ENCODE data around the gene DBN1.
A peak's percentile ranks its signal among the peaks of the same experiment; 100 is the strongest.

Gene DBN1

DNA sequence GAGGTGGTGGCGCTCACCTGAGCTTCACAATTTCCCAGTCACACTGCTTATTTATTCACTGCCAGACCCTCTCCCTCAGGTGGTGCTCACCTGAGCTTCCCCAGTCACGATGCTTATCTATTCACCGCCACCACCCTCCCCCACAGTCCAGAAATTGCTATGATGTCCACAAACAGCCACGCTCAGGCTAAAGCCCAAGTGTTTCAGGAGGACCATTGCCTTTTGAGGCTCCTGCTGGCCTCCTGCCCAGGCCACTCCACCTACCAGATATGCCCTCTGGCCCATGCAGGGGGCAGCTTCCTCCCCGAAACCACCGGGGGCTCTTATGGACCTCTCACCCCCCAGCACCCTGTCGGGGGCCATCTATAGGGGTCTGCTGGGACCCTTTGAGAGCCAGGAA lies 19.4 kb upstream of the DBN1 start:
- DNase-seq = no peak
- H3K36me3 ChIP-seq = peaks cover 24% of the 10 kb centered on the region
- H3K27me3 ChIP-seq = no peaks in the 10 kb centered on the region
- peaks cover 29% of the 10 kb centered on the region for H3K4me1 ChIP-seq
- H3K4me3 ChIP-seq (ENCODE audit: low read depth, low read length) = no peak overlapping the region
- H3K9me3 ChIP-seq = no peaks in the 10 kb centered on the region
- TF ChIP-seq, protein P1, sequence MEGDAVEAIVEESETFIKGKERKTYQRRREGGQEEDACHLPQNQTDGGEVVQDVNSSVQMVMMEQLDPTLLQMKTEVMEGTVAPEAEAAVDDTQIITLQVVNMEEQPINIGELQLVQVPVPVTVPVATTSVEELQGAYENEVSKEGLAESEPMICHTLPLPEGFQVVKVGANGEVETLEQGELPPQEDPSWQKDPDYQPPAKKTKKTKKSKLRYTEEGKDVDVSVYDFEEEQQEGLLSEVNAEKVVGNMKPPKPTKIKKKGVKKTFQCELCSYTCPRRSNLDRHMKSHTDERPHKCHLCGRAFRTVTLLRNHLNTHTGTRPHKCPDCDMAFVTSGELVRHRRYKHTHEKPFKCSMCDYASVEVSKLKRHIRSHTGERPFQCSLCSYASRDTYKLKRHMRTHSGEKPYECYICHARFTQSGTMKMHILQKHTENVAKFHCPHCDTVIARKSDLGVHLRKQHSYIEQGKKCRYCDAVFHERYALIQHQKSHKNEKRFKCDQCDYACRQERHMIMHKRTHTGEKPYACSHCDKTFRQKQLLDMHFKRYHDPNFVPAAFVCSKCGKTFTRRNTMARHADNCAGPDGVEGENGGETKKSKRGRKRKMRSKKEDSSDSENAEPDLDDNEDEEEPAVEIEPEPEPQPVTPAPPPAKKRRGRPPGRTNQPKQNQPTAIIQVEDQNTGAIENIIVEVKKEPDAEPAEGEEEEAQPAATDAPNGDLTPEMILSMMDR (IDR thresholded peaks at IDR 0.05; ENCODE audit: low read depth, low read length) = no peak

- Histone ChIP-seq H3K9me3 (no peaks in the 10 kb centered on the region), H3K4me3 (ENCODE audit: low read depth, low read length) (no peak overlapping the region), H3K4me1 (peaks cover 29% of the 10 kb centered on the region), H3K27me3 (no peaks in the 10 kb centered on the region), H3K36me3 (peaks cover 31% of the 10 kb centered on the region)
- TF ChIP-seq, protein P1 (IDR thresholded peaks at IDR 0.05; ENCODE audit: low read depth, low read length) = no peak
- no peak for DNase-seq
These were observed 18.7 kb upstream of the DBN1 start for GRCh38 chr5:177491983-177492746.

GRCh38 chr5:177491429-177491945 lies 18.1 kb upstream of the DBN1 start:
- Histone ChIP-seq H3K4me1 (peaks cover 29% of the 10 kb centered on the region), H3K36me3 (peaks cover 33% of the 10 kb centered on the region)
- peak; percentile 89 for DNase-seq

DNA sequence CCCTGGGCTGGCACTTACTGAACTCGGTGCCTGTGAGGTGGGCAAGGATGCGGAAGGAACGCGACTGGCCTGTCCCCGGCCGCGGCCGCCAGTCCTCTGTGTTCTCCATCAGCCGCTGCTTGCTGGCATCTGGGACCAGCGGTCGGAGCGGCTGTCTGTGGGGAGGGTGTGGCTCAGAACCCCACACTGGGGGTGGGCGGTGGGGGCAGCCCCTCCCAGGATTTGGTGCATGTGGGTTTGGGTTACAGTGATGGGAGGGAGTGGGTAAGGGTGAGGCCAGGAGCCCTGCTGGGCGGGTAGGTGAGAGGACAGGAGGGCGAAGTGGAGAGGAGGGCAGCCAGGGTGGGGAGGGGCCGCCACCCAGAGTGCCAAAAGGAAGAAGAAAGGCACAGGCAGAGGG lies 17.6 kb upstream of the DBN1 start:
- Histone ChIP-seq H3K9me3 (no peaks in the 10 kb centered on the region), H3K36me3 (peaks cover 33% of the 10 kb centered on the region), H3K4me1 (peaks cover 25% of the 10 kb centered on the region), H3K27me3 (no peaks in the 10 kb centered on the region), H3K4me3 (ENCODE audit: low read depth, low read length) (no peak overlapping the region)
- DNase-seq = no peak
- TF ChIP-seq, protein P1 (IDR thresholded peaks at IDR 0.05; ENCODE audit: low read depth, low read length) = no peak

More at GRCh38 chr5:177491429-177491945, 18.1 kb upstream of the DBN1 start:
- H3K27me3 ChIP-seq = no peaks in the 10 kb centered on the region
- no peaks in the 10 kb centered on the region for H3K9me3 ChIP-seq
- TF ChIP-seq, protein P1 (IDR thresholded peaks at IDR 0.05; ENCODE audit: low read depth, low read length) = peak; percentile 68
- no peak overlapping the region for H3K4me3 ChIP-seq (ENCODE audit: low read depth, low read length)

DNA sequence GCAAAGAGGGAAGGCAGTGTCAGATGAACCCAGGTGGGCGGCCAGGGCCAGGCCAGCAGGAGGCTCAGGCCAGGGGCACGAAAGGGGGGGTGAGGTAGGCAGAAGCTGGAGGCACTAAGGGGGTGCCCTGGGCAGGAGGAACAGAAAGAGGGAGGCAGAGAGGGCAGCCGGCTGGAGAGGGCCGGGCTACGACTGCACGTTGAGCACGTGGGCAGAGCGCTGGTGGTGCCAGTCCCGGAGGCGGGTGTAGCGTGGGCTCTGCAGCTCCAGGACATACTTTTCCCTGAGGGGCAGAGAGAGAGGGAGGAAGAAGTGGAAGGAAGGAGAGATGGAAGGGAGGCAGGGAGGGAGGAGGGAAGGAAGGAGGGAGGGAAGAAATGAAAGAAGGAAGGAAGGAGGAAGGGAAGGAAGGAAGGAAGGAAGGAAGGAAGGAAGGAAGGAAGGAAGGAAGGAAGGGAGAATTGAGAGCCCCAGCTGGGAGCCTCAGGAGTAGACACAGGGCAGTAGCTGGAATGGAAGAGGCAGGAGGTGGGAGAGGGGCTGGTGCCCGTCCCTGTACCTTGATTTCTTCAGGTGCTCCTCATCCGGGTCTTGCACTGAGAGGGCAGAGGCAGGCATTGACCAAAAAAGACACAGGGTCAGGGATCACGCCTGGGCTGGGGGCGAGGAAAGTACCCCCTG lies 17.0 kb upstream of the DBN1 start:
- Histone ChIP-seq H3K9me3 (no peaks in the 10 kb centered on the region), H3K4me1 (peaks cover 19% of the 10 kb centered on the region), H3K27me3 (no peaks in the 10 kb centered on the region), H3K36me3 (peaks cover 33% of the 10 kb centered on the region), H3K4me3 (ENCODE audit: low read depth, low read length) (no peak overlapping the region)
- TF ChIP-seq, protein P1 (IDR thresholded peaks at IDR 0.05; ENCODE audit: low read depth, low read length) = no peak
- no peak for DNase-seq

Data from BE2C (cell line).